Stimulated activated CD8-positive, alpha-beta memory T cell treated with anti-CD3 and anti-CD28 coated beads, Interleukin-2, amount 100 ng/mL, for 48 hours (primary cell): Measurements from ENCODE around the gene SMCHD1.

Experiments
- DNase-seq, 2 donors: peaks; one replicate each; pipeline ENCODE4 v3.0.0-alpha.2; 2020; ENCODE audit warnings: low read depth in 2 of 2

Gene SMCHD1

GRCh38 chr18:2655178-2655953 lies at the start of gene SMCHD1:
Gene SMCHD1, plus strand, starts transcription at chr18:2655726. Its CDS starts 350 bp downstream, at chr18:2656076.
- peak; percentile 93 to 95 for DNase-seq

DNA sequence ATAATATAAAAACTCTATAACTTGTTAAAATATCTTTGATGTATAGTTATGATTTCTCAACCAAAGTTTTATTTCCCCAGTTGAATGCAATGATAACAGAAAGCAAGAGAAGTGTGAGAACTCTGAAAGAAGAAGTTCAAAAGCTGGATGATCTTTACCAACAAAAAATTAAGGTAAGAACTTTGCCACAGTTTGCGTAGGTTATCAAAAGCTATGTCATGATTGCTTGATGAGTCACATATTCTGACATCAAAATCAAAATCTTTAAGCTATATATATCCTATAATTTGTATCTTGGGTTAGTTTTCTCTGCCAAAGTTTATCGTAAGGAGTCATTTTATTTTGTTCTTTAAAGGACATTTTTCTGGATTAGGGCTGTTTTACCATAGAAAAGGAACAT lies 49.2 kb upstream of the SMCHD1 start:
- no peak for DNase-seq

DNA sequence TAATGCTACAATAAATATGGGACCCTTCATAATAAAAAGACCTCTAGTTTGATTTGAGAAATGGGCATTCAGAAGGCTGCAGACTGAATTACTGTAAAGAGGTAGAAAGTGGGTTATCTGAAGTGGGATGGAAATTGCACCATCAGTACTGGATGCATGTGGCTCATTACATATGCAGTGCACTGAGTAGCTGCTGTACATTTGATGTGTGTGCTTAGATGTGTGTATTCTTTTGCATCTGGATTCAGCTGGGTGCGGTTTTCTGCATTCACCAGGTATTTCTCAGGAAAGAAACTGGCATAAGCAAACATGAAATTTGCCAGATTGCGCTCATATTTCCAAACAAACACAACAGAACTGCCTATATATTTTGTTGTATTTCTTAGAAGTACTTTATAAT lies 45.9 kb upstream of the SMCHD1 start:
- no peak for DNase-seq

DNA sequence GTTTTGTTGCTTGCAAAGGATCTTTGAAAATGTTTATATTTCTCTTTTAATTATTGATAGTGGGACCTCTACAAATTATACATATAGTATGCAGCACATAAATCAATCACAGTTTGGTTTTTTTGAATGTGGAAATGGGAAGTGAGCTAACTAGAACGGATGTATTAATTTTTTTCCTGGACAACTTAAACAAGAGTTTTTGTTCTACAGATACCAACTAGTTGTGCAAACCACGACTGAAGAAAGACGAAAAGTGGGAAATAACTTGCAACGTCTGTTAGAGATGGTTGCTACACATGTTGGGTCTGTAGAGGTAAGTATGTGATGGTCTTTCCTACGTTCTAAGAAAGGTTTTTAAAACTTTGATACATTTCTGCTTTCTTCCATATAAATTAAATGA lies 45.0 kb upstream of the SMCHD1 start:
- no peak for DNase-seq

- no peak for DNase-seq
These were observed 42.5 kb upstream of the SMCHD1 start for GRCh38 chr18:2612996-2613395.

DNA sequence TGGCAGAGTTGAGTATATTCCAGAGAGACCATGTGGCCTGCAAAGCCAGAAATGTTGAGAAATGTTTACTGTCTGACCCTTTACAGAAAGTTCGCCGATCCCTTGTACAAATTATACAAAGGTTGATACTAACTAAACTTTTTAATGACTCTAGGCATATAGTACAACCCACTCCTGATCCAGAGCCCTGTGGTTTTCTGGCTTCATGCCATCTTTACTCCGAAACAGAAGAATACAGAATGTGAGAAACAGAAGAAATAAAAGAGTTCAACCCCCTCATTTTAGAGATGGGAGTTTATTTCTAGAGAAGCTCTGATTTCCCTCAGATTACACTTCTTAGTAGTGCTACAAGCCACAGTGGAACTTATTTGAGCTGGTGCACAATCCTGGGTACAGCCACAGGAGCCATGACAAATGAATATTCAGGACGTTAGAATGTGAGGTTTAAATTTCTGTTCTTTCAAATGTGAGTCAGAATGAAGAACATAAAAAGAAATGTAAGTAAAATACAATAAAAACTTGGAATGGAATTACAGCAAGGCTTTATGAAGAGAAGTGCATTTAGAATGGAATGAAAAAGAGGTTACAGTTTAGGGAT lies 38.0 kb upstream of the SMCHD1 start:
- DNase-seq, result no peak

GRCh38 chr18:2618009-2618408 lies 37.5 kb upstream of the SMCHD1 start:
- no peak for DNase-seq

DNA sequence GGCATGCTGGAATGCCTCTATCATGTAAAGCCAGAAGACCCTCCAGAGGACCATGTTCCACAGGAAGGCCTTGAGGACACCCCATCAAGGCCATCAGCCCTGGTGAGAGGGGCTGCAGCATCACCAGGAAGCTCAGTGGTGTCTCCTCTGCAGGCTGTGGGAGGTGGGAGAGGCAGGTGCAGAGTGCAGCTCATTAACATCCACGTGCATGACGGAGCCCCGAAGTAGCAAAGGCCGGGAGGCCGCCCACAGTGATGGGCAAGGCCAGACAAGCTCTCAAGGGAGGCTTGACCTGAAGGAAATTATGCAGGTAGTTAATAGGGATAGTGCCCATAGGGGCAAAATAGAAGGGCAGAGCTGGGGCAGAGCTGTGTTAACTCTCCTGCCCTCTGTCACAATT lies 30.3 kb upstream of the SMCHD1 start:
- no peak for DNase-seq

- no peak for DNase-seq
These were observed 27.7 kb upstream of the SMCHD1 start for GRCh38 chr18:2627821-2628276.

- no peak for DNase-seq
These were observed 26.5 kb upstream of the SMCHD1 start for GRCh38 chr18:2629003-2629402.

- no peak for DNase-seq
These were observed 19.9 kb upstream of the SMCHD1 start for GRCh38 chr18:2635586-2635985.

DNA sequence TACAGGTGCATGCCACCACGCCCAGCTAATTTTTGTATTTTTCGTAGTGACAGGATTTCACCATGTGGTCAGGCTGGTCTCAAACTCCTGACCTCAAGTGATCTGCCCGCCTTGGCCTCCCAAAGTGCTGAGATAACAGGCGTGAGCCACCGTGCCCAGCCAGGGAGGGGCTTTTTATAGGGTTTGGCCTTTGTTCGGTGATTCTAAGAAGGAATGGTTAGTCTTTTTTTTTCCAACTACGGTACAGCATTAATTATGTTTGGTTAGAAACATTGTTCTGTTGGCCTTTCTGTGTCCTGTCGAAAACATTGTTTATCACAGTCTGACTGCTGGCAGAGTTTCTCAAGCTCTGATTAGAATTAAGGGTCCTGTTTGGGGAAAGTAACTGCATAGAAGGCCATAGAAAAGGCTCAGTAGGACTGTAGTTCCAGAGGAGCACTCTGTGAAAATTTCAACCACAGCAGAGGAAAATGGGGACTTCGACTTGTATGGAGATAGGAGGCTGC lies 19.3 kb upstream of the SMCHD1 start:
- no peak for DNase-seq

- DNase-seq, result no peak
These were observed 13.9 kb upstream of the SMCHD1 start for GRCh38 chr18:2641638-2642037.

- no peak for DNase-seq
These were observed 12.8 kb upstream of the SMCHD1 start for GRCh38 chr18:2642771-2643170.

- no peak for DNase-seq
These were observed 11.0 kb upstream of the SMCHD1 start for GRCh38 chr18:2644535-2644934.

GRCh38 chr18:2651981-2652380 lies 3.5 kb upstream of the SMCHD1 start:
- DNase-seq, result no peak

GRCh38 chr18:2653467-2653866 lies 2.1 kb upstream of the SMCHD1 start:
- DNase-seq, result no peak

DNA sequence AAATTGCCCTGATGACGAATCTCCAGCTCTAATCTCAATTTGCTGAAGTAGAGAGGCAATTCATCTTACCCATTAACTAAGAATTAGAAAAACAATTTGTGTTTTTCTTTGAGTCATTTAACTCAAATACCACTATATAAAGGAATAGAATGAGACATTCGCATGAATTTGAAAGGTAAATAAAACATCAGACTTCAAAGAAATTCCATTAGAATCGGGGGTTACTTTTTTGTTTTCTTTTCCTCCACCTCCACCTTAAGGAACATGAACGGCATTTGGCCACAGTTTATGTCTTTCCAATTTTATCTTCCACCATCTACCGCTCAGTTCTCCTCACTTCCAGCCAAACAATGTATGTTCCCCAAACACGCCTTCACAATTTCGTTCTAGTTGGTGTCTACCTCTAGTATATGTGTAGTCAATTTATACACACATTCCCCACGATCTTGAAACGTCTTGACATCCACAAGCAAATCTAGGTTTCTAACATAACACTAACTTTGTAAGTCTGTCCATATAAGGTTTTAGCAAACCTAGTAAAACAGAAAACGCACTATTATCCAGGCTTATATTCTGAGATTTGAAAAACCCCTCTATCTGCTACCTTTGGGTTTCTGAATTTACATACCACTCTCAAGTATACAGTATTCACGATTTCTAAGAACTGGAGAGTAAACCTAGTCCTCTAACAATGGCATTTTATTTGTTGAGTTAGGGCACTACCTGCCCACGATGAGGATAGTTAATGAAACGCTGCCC lies 1.2 kb upstream of the SMCHD1 start:
- DNase-seq, result no peak

GRCh38 chr18:2654928-2655177 lies 673 bp upstream of the SMCHD1 start:
- DNase-seq, result peak; percentile 60 to 61

- no peak for DNase-seq
These were observed 369 bp downstream of the SMCHD1 start for GRCh38 chr18:2655954-2656236.

DNA sequence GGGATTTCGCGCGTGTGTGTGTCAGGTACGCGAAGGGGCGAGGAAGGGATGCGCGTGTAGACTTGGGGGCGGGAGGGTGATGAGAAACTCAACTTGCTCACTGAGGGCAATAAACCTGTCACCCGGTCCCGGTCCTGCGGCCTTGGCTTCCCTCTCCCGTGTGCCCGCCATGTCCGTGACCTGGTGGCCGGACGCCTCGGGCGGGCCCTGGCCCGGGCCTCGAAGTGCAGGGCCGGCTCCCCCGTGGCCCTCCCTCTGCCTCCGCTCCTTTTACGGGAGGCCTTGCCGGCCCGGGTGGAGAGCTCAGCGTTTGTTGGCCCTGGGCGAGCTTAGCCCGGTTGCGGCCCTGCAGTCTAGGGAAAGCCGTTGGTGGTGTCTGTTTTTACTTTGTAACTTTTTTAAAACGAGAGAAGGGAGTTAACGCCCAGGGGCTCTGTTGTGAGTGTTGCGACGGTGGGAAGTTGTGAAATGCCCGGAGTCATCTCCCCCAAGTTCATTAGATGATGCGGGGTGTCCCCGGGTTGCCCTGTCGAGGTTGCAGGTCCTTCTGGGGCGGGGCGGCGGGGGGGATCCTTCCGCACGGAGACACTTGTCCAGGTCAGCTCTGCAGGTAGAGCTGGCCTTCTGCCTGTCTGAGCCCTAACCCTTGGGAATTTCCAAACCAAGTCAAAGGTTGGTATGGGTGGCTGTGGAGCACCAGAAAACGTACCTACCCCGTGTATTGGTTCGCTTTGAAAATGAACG lies 883 bp downstream of the SMCHD1 start:
- DNase-seq, result peak; percentile 16 to 20

- DNase-seq, result no peak
These were observed 1.5 kb downstream of the SMCHD1 start for GRCh38 chr18:2656981-2657512.
